Suppressor macrophage treated with lipopolysaccharide for 4 hours (primary cell): ENCODE measurements around the gene CNOT1.
"Not testable (repeated sequence)": the region's sequence is repeated elsewhere in the genome, so short reads cannot be mapped to it uniquely, and the experiment has no call there.

Experiments used
- DNase-seq: peaks from one replicate; pipeline ENCODE4 v3.0.0-alpha.2; 2020

CNOT1 gene

GRCh38 chr16:58500430-58501241, 129.0 kb downstream of the CNOT1 start:
- DNase-seq = no peak

GRCh38 chr16:58499615-58500351, 129.8 kb downstream of the CNOT1 start, which contains the start of gene NDRG4:
NDRG4 (plus strand) TSS chr16:58500143; CDS start chr16:58500249, 106 bp downstream.
- no peak for DNase-seq

DNA sequence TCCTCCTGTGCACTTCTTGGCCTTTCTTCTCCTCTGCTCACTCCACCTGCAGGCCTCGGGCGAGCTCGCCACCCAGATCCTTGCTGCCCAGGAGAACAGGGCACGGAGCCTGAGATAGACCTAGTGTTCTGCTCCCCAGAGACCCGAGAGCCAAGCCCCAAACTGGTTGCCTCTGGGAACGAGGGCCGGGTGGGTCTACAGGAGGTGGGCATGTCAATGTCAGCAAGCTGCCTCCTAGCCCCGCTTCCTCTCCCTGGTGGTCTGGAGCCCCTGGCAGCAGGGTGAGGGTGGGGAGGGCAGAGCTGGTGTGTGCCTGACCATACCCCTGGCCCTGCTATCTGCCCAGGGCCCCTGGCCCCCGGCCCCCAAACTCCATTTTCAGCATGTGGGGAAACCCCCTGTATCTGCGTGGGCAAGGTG, 130.5 kb downstream of the CNOT1 start:
- no peak for DNase-seq

GRCh38 chr16:58498341-58499091, 131.1 kb downstream of the CNOT1 start:
- DNase-seq = no peak

GRCh38 chr16:58497935-58498334, 131.7 kb downstream of the CNOT1 start:
- no peak for DNase-seq

DNA sequence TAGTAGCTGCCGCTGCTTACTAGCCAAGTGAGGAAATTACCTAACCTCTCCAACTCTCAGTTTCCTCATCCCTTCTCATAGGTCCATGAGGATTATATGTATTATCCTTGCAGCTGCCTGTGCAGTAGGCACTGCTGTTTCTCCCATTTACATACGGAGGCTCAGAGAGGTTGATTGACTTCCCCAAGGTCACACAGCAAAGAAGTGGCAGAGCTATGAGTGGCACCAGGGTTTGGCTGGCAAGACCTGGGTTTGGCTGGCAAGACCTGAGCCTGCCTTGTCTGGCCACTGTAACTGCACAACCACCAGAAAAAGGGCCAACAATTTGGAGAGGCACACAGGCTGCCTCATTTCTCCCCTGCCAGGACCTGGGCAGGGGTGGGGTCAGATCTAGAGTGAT, 132.2 kb downstream of the CNOT1 start:
- no peak for DNase-seq

- DNase-seq = no peak
Measured at GRCh38 chr16:58495521-58496331, 133.9 kb downstream of the CNOT1 start.

GRCh38 chr16:58494981-58495520, 134.6 kb downstream of the CNOT1 start:
- DNase-seq = peak; percentile 60

- DNase-seq = no peak
Measured at GRCh38 chr16:58493756-58494431, 135.7 kb downstream of the CNOT1 start.

- DNase-seq = no peak
Measured at GRCh38 chr16:58492735-58493134, 136.9 kb downstream of the CNOT1 start.

GRCh38 chr16:58492066-58492465, 137.6 kb downstream of the CNOT1 start:
- no peak for DNase-seq

GRCh38 chr16:58490539-58490938, 139.1 kb downstream of the CNOT1 start:
- DNase-seq = not testable (repeated sequence)

DNA sequence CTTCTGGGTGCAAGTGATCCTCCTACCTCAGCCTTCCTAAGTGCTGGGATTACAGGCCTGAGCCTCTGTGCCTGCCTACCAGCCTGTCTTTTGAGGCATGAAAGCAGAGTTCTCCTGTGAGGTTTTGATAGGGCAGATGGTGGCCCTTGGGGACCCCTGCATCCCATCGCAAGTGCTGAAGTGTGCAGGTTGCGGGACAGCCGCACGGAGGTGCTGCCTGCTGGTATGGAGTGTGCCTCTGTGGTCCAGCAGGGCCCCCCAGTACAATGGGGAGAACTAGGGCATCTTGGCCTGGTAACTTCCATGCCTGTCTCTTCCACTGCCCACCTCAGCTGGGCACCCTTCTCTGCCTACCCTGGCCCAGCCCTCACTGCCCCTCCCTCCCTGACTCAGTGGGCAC, 139.6 kb downstream of the CNOT1 start:
- no peak for DNase-seq

- DNase-seq = no peak
Measured at GRCh38 chr16:58488531-58488930, 141.1 kb downstream of the CNOT1 start.

DNA sequence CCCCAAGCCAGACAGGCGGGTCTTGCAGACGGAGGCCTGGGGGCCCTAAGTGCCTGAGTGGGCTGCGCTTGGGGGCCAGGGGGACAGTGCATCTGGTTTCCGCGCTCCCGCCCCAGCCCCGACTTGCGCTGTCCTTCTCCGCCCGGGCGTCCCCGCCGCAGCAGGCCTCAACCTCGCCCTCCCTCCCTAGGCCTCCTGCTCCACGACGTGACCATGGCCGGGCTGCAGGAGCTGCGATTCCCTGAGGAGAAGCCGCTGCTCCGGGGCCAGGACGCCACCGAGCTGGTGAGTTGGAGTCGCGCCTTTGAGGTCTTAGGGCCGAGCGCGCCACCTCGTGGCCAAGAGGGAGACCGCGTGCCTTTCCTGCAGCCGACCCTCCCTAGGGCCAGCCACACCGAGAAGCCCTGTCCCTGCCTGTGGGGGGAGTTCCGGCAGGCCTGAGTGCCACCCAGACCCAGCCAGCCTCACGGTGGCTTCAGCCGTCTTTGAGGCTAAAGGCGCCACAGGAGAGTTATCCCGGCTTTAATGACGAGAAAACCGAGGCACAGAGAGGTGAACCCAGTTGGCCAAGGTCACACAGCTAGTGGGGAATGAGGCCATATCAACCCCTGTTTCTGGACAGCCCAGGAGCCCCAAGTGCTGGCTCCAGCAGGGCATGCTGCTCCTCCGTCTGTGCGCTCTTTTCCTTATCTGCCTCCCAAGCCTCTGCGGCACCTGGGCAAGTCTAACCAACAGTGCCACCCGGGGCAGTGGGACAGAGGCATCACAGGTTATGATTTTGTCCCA, 141.9 kb downstream of the CNOT1 start:
- DNase-seq = peak; percentile 87

DNA sequence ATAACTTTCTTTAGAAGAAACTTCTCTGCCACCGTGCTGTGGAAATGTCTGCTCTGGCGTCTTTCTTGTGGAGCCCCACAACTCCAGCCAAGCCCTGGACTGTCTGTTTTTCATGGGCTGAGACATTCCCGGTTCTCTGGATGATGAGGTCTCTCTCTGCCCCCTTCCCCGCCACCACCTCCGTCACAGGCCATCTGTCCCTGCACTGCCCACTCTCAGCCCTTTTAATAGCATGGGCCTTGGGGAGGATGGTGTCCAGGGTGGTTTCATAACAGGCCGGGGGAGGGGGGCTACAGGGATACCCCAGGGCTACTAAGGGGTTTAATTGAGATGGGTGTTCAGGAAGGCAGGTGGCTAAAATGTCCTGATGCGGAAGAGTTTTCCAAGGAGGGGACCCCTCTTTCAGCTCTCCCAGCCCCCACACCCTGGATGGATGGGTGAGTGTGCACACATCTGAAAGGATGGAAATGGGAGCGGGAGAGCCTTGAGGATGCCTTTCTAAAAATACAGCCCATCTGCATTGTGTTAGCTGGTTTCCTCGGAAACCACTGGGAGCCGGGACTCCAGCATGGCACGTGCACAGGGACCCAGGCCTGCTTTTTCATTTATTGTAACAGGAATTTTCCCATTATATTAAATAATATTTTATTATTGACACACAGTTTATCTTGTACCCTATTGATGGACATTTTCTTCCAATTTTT, 144.3 kb downstream of the CNOT1 start:
- DNase-seq = no peak

DNA sequence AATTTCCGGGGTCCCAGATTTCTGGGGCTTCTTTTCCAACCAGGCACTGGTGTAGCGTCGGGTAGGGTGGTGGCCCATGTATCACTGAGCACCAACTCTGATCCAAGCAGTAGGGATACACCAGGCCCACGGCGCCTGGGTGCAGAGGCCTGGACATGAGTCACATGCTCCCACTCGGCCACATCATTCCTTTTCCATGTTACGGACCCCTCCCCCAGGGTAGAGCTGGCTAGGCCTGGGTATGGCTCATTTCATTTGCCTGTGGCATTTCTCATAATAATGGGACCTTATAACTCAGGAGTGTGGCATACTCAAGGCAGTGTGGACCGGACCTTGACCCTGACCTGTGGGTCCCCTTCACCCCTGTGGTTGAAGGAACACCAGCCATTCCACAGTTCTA, 147.7 kb downstream of the CNOT1 start:
- DNase-seq = no peak

DNA sequence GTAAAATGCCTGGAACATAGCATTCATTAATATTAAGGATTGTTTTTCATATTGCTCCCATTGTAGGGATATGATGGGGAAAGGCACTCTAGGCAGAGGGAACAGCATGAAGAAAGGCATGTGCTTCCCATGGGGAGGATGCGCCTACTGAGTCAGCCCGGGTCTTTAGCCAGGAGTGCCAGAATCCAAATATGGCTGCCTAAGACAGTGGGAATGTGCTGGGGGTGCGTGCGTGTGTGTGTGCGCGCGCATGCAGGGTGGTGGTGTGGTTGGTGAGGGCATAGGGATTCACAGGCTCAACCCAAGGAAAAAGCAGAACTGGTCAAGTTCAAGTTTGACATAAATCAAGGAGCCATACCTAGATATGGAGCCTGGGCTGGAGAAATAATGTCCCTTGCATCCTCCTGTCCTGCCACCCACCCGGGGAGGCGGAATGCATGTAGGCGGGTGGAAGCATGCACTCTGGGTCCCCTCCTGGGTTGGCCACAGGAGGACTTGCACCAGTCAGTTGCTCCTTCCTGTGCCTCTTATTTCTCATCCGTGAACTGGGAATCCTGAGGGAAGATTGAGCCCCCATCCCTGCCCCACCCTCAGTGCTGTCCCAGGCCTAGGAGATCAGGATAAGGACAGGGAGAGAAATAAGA, 148.3 kb downstream of the CNOT1 start:
- DNase-seq = no peak

- DNase-seq = no peak
Measured at GRCh38 chr16:58478427-58478826, 151.2 kb downstream of the CNOT1 start.

GRCh38 chr16:58476791-58477190, 152.8 kb downstream of the CNOT1 start:
- no peak for DNase-seq
